ENCODE data around the gene ANKRD18A.
"Not testable (repeated sequence)": the region's sequence is repeated elsewhere in the genome, so short reads cannot be mapped to it uniquely, and the experiment has no call there.

ANKRD18A gene

DNA sequence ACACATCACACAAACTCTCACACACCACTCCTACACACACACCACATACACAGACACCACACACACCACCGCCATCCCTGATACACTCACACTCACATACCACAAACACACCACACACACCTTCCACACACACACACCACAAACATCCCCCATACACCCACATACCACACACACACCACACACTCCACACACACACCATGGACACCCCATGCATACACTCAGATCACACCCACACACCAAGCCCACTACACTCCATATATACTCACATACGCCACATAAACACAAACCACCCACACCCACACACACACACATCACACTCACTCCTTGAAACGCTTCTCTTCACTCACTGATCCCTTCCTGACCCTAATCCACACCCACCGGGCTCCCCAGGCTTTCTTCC lies 9.1 kb upstream of the ANKRD18A start:
- H3K4me3 ChIP-seq (ENCODE audit: low read depth, low read length): no peak overlapping the region

DNA sequence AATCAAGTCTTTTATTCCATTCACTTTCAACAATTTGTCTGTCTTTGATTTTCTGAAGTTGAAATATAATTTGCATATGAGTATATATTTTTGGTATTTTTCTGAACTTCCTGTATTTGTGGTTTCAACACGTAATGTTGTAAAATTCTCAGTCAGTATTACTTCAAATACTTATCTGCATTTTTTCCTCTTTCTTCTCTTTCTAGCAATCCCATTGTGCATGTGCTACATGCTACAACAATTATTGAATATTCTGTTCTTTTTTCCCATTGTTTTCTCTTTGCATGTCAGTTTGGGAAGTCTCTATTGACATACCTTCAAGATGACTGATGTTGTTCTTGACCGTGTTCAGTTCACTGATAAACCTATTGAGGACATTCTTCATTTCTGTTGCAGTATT lies 5.6 kb upstream of the ANKRD18A start:
- H3K4me3 ChIP-seq (ENCODE audit: low read depth, low read length): no peak overlapping the region

DNA sequence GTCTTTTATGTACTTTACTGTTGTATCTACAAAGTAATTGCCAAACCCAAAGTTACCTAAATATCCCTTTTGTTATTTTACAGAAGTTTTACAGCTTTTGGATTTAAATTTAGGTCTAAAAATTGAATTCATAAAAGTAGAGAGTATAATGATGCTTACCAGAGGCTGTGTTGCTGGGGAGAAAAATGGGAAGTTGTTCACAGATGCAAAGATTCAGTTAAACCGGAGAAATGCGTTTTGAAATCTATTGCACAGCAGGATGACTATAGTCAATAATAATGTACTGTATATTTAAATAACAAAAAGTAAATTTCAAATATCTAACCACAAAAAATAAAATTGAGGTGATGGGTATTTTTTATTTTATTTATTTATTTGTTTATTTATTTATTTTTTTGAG lies 2.6 kb upstream of the ANKRD18A start:
- H3K4me3 ChIP-seq (ENCODE audit: low read depth, low read length): no peak overlapping the region

DNA sequence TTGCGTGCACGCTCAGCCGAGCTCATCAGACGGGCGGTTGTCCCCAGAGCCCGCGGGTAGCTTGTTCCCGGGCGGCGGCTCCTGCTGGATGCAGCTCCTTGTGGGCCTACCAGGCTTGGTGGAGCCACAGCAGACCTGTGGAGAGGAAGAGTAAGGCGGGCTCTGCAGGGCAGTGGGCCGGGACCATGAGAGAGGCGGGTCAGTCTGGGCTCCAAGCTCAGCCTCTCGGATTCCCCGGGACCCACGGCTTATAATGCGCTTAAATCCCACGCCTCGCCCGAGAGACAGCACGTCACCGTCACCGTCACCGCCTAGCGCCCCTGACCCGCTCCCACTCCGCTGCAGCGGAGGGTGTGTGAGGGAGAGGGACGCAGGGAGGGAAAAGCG lies 1.9 kb upstream of the ANKRD18A start:
- peak overlapping the region; percentile 20 for H3K4me3 ChIP-seq (ENCODE audit: low read depth, low read length)

DNA sequence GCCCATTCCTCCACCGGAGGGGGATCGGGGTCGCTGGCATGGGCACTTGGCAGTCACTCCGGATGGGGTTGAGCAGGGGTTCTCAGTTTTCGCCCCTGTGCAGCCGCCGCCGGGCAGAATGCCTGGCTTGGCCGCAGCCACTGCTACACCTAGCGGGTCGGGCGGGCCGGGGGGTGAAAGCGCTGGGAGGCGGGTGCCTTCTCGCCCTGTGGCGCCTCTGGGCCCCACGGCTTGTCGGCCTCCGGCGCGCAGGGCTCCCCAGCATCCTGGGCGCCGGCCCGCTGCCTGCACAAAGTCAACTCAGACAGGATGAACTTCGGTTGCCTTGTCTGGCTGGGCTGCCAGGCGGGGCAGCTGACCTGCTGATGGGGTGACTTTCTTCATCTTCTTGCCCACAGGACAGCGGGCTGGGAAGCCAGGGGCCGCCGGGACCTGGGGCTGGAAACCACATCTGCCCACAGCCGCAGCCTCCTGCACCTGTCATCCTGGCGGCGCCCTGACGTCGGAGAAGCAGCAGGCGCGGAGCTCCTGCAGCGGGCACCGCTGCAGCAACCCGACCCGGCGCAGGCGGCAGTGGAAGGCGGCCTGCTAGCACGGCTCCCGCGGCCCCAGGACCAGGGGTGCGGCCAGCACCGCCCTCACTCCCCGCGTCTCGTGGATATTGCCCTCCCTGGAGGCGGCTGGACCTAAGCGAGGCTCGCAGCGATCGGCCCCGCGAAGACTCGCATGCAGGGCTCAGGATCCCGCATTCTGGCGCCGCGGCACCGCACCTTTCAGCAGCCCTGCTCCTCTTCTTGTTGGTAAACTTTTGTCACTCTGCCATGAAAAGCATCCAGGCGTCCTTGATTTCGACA lies 1.3 kb upstream of the ANKRD18A start:
- peak overlapping the region; percentile 55 for H3K4me3 ChIP-seq (ENCODE audit: low read depth, low read length)

DNA sequence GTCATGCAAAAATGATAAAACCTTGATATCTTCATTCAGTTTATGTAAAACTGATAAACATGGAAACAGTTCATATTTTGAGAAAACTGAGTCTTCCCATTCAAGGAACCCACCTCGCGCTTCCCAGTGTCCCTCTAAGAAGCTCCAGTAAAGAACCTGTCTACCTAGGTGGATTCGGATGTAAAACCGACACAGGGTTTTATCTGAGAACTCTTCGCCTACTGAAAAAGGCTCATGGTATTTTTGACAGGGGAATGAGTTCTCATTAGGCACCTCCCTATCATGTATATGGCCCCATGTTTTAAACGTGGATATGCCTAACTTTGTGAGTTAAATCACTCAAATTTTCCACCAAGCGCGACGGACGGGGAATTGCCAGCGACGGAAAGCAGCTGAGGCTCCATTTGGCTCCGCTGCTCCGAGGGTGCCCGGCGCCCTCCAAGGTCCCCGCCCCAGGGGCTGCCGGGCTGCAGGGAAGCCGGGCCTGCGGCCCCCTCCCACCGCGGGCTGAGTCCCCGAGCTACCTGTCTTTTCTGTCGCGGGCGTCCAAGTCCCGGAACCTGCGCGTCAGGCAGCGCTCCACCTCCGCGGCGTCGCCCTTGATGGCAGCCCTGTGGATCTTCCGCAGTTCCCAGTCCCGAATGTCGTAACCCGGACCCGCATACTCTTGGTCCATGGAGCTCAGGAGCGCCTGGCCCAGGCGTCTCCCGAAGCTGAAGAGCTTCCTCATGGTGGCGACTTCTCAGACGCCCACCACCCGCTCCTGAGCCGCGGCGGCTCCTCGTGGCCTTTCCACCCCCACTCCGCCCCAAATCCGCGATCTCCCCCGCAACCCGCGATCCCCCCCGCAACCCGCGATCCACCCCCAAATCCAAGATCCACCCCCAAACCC lies 594 bp downstream of the ANKRD18A start:
- peak overlapping the region; percentile 55 for H3K4me3 ChIP-seq (ENCODE audit: low read depth, low read length)

DNA sequence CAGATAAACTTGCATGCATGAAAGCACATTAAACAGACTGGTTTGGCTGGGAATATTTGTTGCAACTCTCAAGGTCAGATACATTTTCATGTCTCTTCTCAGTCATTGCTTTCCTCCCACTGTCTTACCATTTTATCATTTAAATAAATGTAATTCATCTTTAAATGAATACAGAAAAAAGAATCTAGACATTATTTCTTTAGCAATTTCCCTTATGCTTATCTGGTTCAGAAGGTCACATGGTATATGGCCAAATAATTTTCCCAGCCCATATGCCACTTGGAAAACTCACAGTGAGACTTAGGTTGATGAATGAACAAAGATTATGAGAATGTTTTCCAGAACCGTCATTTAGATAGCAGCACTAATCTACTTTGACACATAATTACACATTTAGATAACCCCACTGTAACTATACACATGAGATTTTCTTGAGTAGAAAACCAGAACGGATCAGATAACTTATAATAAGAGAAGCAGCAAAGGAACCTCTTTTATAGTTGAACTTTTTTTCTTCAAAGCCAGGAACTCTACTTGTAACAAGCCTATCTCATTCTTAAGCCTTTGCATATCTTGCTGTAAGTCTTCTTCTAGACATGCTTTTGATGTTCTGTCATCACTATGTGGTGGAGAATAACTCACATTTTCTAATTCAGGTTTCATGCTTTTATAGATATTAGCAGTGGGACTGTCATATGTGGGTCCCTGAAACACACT lies 22.2 kb downstream of the ANKRD18A start:
- H3K4me3 ChIP-seq (ENCODE audit: low read depth, low read length): not testable (repeated sequence)

DNA sequence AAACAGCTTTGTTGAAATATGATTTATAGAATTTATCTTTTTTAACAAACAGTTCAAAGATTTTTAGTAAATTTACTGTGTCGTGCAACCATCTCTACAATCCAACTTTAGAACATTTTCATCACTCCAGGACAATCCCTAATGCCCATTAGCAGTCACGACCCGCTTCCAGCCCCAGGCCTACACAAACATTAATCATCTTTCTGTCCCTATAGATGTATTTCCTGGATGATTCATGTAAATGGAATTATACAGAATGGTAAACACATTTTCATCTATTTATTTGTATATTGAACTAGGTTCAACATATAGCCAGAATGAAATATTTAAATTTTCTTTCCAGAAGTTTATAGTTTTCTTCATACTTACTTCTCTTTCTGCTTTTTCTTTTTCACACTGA lies 25.3 kb downstream of the ANKRD18A start:
- not testable (repeated sequence) for H3K4me3 ChIP-seq (ENCODE audit: low read depth, low read length)

DNA sequence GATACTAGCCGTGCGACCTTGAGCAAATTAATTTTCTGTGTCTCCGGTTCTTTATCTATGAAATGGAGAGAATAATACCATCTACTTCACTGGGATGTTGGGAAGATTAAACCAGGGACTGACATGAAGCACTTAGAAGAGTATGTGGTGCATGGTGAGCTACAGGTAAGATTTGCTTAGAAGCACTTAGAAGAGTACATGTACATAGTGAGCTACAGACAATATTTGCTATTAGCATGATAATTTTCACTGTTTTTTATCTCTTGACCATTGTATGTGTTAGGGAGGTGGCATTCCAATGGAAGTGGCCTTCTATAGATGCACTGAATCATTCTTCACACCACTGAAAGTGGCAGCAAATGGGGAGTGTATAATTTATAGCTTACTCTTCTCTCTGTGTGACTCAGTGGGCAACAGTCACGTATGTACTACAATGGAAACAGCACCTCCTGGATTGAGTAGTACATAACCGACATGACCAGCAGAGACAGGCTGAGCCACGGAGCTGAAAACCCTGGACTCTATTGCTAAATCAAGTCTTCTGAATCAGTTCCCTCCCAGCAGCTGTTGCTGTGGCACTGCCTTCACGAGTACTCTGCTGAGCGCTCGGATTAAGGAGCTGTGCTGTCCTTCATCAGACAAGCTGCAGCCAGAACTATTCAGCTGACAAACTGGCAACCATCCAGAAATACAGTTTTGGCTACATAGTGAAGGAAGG lies 28.9 kb downstream of the ANKRD18A start:
- not testable (repeated sequence) for H3K4me3 ChIP-seq (ENCODE audit: low read depth, low read length)

DNA sequence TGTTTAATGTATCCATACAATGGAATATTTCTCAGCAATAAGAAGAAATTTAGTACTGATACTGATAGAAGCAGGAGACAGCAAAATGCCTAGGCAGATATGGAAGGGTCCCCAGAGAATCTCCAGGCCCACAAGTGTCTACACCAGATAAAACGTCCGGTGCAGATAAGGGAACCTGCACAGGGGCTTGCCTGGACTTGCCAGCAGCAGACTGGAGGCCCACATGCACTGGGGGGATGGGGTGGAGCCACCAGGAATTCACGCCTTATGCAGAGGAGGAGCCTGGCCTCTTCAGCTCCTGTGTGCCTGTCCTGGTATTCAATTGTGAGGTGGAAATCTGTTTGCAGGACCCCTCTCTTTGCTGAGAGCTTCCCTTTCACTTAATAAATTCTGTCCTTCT lies 36.6 kb downstream of the ANKRD18A start:
- H3K4me3 ChIP-seq (ENCODE audit: low read depth, low read length): not testable (repeated sequence)

DNA sequence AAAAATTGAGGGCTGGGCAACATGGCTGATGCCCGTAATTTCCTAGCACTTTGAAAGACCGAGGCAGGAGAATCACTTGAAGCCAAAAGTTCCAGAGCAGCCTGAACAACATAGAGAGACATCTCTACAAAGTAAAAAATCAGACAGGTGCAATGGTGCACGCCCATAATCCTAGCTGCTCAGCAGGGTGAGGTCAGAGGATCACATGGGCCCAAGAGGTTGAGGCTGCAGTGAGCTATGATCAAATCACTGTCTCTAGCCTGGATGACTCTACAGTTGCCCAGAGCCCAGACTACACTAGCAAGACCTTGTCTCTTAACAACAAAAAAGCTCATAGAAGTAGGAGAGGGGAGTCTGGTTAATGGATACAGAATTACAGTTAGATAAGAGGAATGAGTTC lies 40.3 kb downstream of the ANKRD18A start:
- not testable (repeated sequence) for H3K4me3 ChIP-seq (ENCODE audit: low read depth, low read length)

DNA sequence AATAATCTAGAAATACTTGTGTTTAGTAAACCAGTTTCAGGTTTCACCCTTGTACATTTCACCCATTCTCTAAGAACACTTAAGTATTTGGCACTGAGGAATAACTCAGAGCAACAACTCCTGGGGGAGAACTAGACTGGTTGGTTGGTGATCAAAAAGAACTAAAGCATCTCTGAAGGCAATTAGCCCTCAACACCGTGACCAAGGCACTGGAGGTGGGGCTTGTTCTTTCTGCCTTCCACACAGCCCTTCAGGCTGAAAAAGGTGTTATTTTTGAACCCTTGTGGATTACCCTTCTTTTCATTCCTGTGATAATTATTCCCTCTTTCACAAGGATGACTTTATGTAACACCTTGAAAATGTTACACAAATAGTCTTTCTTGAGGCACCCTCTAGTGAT lies 44.2 kb downstream of the ANKRD18A start:
- H3K4me3 ChIP-seq (ENCODE audit: low read depth, low read length): not testable (repeated sequence)

DNA sequence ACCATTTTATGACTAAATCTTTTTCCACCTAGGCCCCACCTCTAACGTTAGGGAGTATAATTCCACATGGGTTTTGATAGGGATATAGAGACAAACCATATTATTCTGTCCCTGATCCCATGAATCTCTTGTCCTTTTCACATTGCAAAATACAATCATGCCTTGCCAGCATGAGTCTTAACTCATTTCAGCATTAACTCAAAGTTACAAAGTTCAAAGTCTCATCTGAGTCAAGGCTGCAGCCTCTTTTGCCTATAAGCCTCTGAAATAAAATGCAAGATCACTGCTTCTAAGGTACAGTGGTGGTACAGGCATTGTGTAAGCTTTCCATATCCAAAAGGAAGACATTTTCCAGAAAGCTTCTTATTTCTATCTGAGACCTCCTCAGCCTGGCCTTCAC lies 54.3 kb downstream of the ANKRD18A start:
- not testable (repeated sequence) for H3K4me3 ChIP-seq (ENCODE audit: low read depth, low read length)

DNA sequence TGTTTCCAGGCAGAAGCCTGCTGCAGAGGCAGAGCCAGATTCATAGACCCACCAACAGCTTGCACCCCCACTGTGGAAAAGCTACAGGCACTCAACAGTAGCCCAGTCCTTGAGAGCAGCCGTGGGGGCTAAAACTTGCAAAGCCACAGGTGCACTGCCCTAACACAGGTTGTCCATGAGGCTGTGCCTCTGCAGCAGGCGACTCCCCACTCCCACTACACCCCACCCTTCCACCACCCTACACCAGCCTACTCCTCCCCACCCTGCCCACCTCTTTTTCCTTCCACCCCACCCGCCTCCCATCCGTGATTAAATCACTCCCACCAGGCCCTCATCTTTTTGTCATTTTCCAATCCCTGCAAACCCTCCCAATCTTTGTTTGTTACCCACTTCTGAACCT lies 55.2 kb downstream of the ANKRD18A start:
- not testable (repeated sequence) for H3K4me3 ChIP-seq (ENCODE audit: low read depth, low read length)

DNA sequence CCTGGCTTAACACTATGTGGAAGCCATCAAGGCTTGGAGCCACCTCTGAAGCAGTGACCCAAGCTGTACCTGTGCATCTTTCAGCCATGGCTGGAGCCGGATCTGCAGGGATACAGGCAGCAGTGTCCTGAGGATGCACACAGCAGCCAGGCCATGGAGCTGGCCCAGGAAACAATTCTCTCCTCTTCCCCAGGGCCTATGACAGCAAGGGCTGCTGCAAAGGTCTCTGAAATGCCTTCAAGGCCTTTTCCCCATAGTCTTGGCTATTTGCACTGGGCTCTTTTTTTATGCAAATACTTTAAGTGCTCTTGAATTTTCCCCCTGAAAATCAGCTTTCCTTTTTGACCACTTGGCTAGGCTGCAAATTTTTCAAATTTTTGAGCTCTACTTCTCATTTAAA lies 56.5 kb downstream of the ANKRD18A start:
- not testable (repeated sequence) for H3K4me3 ChIP-seq (ENCODE audit: low read depth, low read length)

DNA sequence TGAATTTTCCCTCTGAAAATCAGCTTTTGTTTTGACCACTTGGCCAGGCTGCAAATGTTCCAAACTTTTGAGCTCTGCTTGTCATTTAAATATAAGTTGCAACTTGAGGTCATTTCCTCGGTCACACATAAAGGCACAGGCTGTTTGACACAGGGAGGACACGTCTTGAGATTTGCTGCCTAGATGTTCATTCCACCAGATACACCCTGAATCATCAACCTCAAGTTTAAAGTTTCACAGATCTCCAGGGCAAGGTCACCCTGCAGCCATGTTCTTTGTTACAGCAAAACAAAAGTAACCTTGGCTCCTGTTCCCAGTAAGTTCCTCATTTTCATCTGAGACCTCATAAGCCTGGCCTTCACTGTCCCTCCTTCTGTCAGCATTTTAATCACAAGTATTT lies 59.3 kb downstream of the ANKRD18A start:
- not testable (repeated sequence) for H3K4me3 ChIP-seq (ENCODE audit: low read depth, low read length)

DNA sequence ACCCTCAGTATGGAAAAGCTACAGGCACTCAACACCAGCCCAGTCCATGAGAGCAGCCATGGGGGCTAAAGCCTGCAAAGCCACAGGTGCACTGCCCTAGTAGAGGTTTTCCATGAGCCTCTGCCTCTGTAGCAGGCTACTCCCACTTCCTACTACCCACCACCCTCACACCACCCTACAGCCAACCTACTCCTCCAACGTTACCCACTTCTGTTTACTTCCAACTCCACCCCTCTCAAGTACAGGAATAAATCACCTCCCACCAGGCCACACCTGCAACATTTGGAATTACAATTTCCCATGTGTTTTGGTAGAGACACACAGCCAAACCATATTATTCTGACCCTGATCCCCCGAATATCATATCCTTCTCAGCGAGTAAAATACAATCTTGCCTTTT lies 61.2 kb downstream of the ANKRD18A start:
- H3K4me3 ChIP-seq (ENCODE audit: low read depth, low read length): not testable (repeated sequence)

DNA sequence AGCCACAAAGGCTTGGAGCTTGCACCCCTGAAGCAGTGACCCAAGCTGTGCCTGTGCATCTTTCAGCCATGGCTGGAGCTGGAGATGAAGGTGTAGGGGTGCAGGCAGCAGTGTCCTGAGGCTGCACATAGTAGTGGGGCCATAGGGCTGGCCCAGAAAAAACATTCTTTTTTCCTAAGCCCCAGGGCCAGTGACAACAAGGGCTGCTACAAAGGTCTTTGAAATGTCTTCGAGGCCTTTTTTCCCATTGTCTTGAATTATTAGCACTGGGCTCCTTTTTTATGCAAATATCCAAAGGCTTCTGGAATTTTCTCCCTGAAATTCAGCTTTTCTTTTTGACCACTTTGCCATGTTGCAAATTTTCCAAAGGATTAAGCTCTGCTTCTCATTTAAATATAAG lies 62.6 kb downstream of the ANKRD18A start:
- H3K4me3 ChIP-seq (ENCODE audit: low read depth, low read length): not testable (repeated sequence)

DNA sequence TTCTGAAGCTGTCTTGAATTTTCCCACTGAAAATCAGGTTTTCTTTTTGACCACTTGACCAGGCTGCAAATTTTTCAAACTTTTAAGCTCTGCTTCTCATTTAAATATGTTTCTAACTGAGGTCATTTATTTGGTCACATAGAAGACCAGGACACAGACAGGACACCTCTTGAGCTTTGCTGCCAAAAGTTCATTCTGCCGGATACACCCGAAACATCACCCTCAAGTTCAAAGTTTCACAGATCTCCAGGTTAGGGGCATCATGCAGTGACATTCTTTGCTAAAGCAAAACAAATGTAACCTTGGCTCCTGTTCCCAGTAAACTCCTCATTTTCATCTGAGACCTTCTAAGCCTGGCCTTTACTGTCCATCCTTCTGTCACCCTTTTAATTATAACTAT lies 65.4 kb downstream of the ANKRD18A start:
- not testable (repeated sequence) for H3K4me3 ChIP-seq (ENCODE audit: low read depth, low read length)

DNA sequence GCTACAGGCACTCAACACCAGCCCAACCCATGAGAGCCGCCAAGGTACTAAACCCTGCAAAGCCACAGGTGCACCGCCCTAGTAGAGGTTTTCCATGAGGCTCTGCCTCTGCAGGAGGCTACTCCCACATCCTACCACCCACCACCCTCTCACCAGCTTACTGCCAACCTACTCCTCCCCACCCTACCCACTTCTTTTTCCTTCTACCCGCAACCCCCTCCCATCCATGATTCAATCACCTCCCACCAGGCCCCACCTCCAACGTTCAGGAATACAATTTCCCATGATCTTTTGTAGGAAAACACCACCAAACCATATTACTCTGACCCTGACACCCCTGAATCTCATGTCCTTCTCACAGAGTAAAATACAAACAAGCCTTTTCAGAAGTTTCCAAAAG lies 67.4 kb downstream of the ANKRD18A start:
- H3K4me3 ChIP-seq (ENCODE audit: low read depth, low read length): not testable (repeated sequence)

Measured in iPS-11a (cell line).